SK-N-SH (cell line): ENCODE measurements around the gene CTXN3. TPM values are rescaled to one million over a fixed set of nuclear protein-coding genes. Genes with fewer than 3 reads are reported as not detected.

Experiments
- CTCF ChIA-PET: fragments of 300-600, 350-600 bp; formaldehyde crosslinking; extraction: SDS; loops from one replicate; lab custom pipeline; 2021; lab: Yijun Ruan, JAX
- POLR2A ChIA-PET: fragments of 350-600 bp; sonication (Branson Sonifier 250); formaldehyde crosslinking; extraction: SDS; loops from one replicate; lab custom pipeline; 2020; ENCODE audit warnings: antibody characterized with exemption, inconsistent platforms; lab: Yijun Ruan, JAX
- DNase-seq: peaks from one replicate; pipeline ENCODE4 v3.0.0; 2012
- H2AFZ ChIP-seq: fragments of 200-600 bp; sonication (generic); 2 replicates; pipeline ENCODE4 v1.8.1; 2016; ENCODE audit warnings: antibody characterized with exemption, mild to moderate bottlenecking, low read depth
- H3F3A ChIP-seq: fragments of 200-600 bp; sonication (generic); replicated peaks from 2 replicates; pipeline ENCODE3; 2016; ENCODE audit warnings: antibody characterized with exemption, mild to moderate bottlenecking; ENCODE audit not compliant: insufficient read depth
- H3K27ac ChIP-seq, 2 experiments: fragments of 200-500 bp in 1 of 2; fragments of 200-600 bp in 1 of 2; sonication (Bioruptor generic) in 1 of 2; sonication (generic), shearing (Covaris generic) in 1 of 2; 2 replicates each; pipeline versions ENCODE4 v1.5.1 to v1.6.1; 2014 to 2016; ENCODE audit warnings: low read depth in 2 of 2, inconsistent platforms in 1 of 2, low read length in 1 of 2, mild to moderate bottlenecking in 1 of 2, mixed read lengths in 1 of 2
- H3K27me3 ChIP-seq: fragments of 200-600 bp; sonication (generic), shearing (Covaris generic); 2 replicates; pipeline ENCODE4 v1.6.1; 2016; ENCODE audit warnings: mixed run types; ENCODE audit not compliant: insufficient read depth
- H3K36me3 ChIP-seq, 2 experiments: fragments of 200-500 bp in 1 of 2; fragments of 200-600 bp in 1 of 2; sonication (Bioruptor generic) in 1 of 2; sonication (generic) in 1 of 2; replicated peaks in 1 of 2; 2 replicates each; pipeline versions ENCODE3 to v1.5.1; 2014 to 2016; ENCODE audit warnings: low read length in 1 of 2, mild to moderate bottlenecking in 1 of 2; ENCODE audit not compliant: insufficient read depth in 2 of 2, control insufficient read depth in 1 of 2
- H3K4me1 ChIP-seq, 2 experiments: fragments of 200-500 bp in 1 of 2; fragments of 200-600 bp in 1 of 2; sonication (Bioruptor generic) in 1 of 2; sonication (generic), shearing (Covaris generic) in 1 of 2; 2 replicates each; pipeline versions ENCODE4 v1.5.1 to v1.6.1; 2014 to 2016; ENCODE audit warnings: low read depth in 1 of 2, low read length in 1 of 2, mixed run types in 1 of 2; ENCODE audit not compliant: insufficient read depth in 2 of 2, control insufficient read depth in 1 of 2
- H3K4me2 ChIP-seq: fragments of 200-600 bp; sonication (generic), shearing (Covaris generic); 2 replicates; pipeline ENCODE4 v1.6.1; 2017; ENCODE audit warnings: mixed run types
- H3K4me3 ChIP-seq, 2 experiments: fragments of 200-500 bp in 1 of 2; fragments of 200-600 bp in 1 of 2; sonication (Bioruptor generic) in 1 of 2; sonication (generic), shearing (Covaris generic) in 1 of 2; 2 replicates each; pipeline versions ENCODE4 v1.5.1 to v1.8.1; 2014 to 2016; ENCODE audit warnings: low read depth in 2 of 2, inconsistent platforms in 1 of 2, low read length in 1 of 2, mild to moderate bottlenecking in 1 of 2, mixed read lengths in 1 of 2, moderate library complexity in 1 of 2
- H3K79me2 ChIP-seq: fragments of 200-600 bp; sonication (generic); 2 replicates; pipeline ENCODE4 v1.8.1; 2017; ENCODE audit warnings: mild to moderate bottlenecking; ENCODE audit not compliant: insufficient read depth
- H3K9ac ChIP-seq: fragments of 200-600 bp; sonication (generic); 2 replicates; pipeline ENCODE4 v1.6.1; 2017; ENCODE audit warnings: mixed run types
- H3K9me2 ChIP-seq: fragments of 200-600 bp; sonication (generic); 2 replicates; pipeline ENCODE4 v1.6.1; 2017; ENCODE audit warnings: mixed run types
- H3K9me3 ChIP-seq: fragments of 200-600 bp; sonication (generic); 2 replicates; pipeline ENCODE4 v1.6.1; 2017; ENCODE audit warnings: mixed run types, mild to moderate bottlenecking, moderate library complexity
- H4K20me1 ChIP-seq: fragments of 200-600 bp; sonication (generic); 2 replicates; pipeline ENCODE4 v1.6.1; 2017; ENCODE audit warnings: mild to moderate bottlenecking, mixed run types; ENCODE audit not compliant: insufficient read depth
- CHD2 ChIP-seq: fragments of 150-350 bp; IDR thresholded peaks from 2 replicates; pipeline ENCODE4 v1.6.1; 2018; ENCODE audit warnings: low read length; ENCODE audit not compliant: partially characterized antibody
- CTCF ChIP-seq: fragments of 200-600 bp; sonication (generic); IDR thresholded peaks from 2 replicates; pipeline ENCODE4 v1.6.1; 2017; ENCODE audit warnings: antibody characterized with exemption, mild to moderate bottlenecking, moderate library complexity
- EP300 ChIP-seq, 2 experiments: IDR thresholded peaks; 2 replicates each; pipeline versions ENCODE4 v1.4.0 to v1.6.1; 2012; ENCODE audit warnings: borderline replicate concordance in 1 of 2, low read depth in 1 of 2, low read length in 1 of 2
- FOSL2 ChIP-seq: IDR thresholded peaks from 2 replicates; pipeline ENCODE4 v1.4.0; 2012; ENCODE audit warnings: low read depth, mild to moderate bottlenecking, moderate library complexity, borderline replicate concordance
- GABPA ChIP-seq: IDR thresholded peaks from 2 replicates; pipeline ENCODE4 v1.4.0; 2012; ENCODE audit warnings: low read depth, mild to moderate bottlenecking
- GATA2 ChIP-seq: sonication (generic); formaldehyde crosslinking; IDR thresholded peaks from 2 replicates; pipeline ENCODE4 v1.5.0; 2020; ENCODE audit warnings: mild to moderate bottlenecking, missing genetic modification reagents
- MEF2A ChIP-seq: IDR thresholded peaks from 2 replicates; pipeline ENCODE4 v1.4.0; 2012; ENCODE audit warnings: low read depth, borderline replicate concordance
- NFIC ChIP-seq: IDR thresholded peaks from 2 replicates; pipeline ENCODE4 v1.4.0; 2012; ENCODE audit warnings: borderline replicate concordance
- NRF1 ChIP-seq: IDR thresholded peaks from 2 replicates; pipeline ENCODE4 v1.6.1; 2012; ENCODE audit warnings: low read depth, mild to moderate bottlenecking, low read length
- PBX3 ChIP-seq: IDR thresholded peaks from 2 replicates; pipeline ENCODE4; 2012
- POLR2AphosphoS5 ChIP-seq: IDR thresholded peaks from 2 replicates; pipeline ENCODE4 v1.6.1; 2012; ENCODE audit warnings: low read depth, low read length
- REST ChIP-seq: IDR thresholded peaks from 2 replicates; pipeline ENCODE4 v1.6.1; 2012; ENCODE audit warnings: mild to moderate bottlenecking, low read depth, low read length, moderate library complexity
- RXRA ChIP-seq: IDR thresholded peaks from 2 replicates; pipeline ENCODE4 v1.4.0; 2012; ENCODE audit warnings: low read depth, mild to moderate bottlenecking, borderline replicate concordance
- SMC3 ChIP-seq: IDR thresholded peaks from 2 replicates; pipeline ENCODE4 v1.6.1; 2012; ENCODE audit warnings: low read depth, low read length, improper control_type of control experiment
- TCF12 ChIP-seq: IDR thresholded peaks from 2 replicates; pipeline ENCODE4 v1.4.0; 2012
- TEAD4 ChIP-seq: IDR thresholded peaks from 2 replicates; pipeline ENCODE4 v1.4.0; 2012; ENCODE audit warnings: mild to moderate bottlenecking, borderline replicate concordance; ENCODE audit not compliant: insufficient read depth
- USF1 ChIP-seq: IDR thresholded peaks from 2 replicates; pipeline ENCODE4 v1.4.0; 2012; ENCODE audit warnings: low read depth, borderline replicate concordance
- YY1 ChIP-seq: IDR thresholded peaks from 2 replicates; pipeline ENCODE4 v1.4.0; 2012; ENCODE audit warnings: low read depth, mild to moderate bottlenecking
- polyA plus RNA-seq, 3 experiments: library from polyadenylated mRNA; depleted of rRNA; stranded (reverse); fragments of >200 nt; gene quantifications; 2 replicates each; pipeline ENCODE4 v1.2.3, GENCODE V29; 2012

The CTXN3 gene
- polyA plus RNA-seq, 1 of the 3 experiments (the other 2 are of a cell fraction): not detected

GRCh38 chr5:127695346-127695745 is 46.5 kb downstream of the CTXN3 start:
- no peak for DNase-seq
- no peaks in the 10 kb centered on the region for H3K36me3 ChIP-seq
- H4K20me1 ChIP-seq: no peaks in the 10 kb centered on the region
- no peaks in the 10 kb centered on the region for H3K79me2 ChIP-seq
- no peak overlapping the region for H3K4me2 ChIP-seq
- TF ChIP-seq GATA2 (CRISPR knock-in tag): no peak
- no peak for TF ChIP-seq CHD2
- TF ChIP-seq MEF2A: no peak
- no peak for TF ChIP-seq RXRA
- no peak for TF ChIP-seq EP300 (IDR thresholded peaks at IDR 0.05; ENCODE audit: borderline replicate concordance in 1 of 2, low read depth in 1 of 2, low read length in 1 of 2)
- TF ChIP-seq REST: no peak
- no peak for TF ChIP-seq NFIC
- TF ChIP-seq CTCF: no peak
- no peak for TF ChIP-seq SMC3
- no peak for TF ChIP-seq USF1
- TF ChIP-seq TCF12: no peak
- TF ChIP-seq GABPA: no peak
- TF ChIP-seq YY1: no peak
- no peak for TF ChIP-seq POLR2AphosphoS5
- no peak for TF ChIP-seq PBX3
- TF ChIP-seq TEAD4: no peak
- TF ChIP-seq FOSL2: no peak
- no peak for TF ChIP-seq NRF1
- H2AFZ ChIP-seq: no peak overlapping the region
- H3K9ac ChIP-seq: no peak overlapping the region
- POLR2A ChIA-PET: no interaction called here
- CTCF ChIA-PET: no interaction called here
- H3K4me1 ChIP-seq: no peaks in the 10 kb centered on the region
- H3F3A ChIP-seq: peaks cover 10% of the 10 kb centered on the region
- no peak overlapping the region for H3K4me3 ChIP-seq
- H3K9me2 ChIP-seq: no peaks in the 10 kb centered on the region
- H3K27ac ChIP-seq: no peak overlapping the region
- H3K27me3 ChIP-seq: no peaks in the 10 kb centered on the region; the same call in 1 of the 2 replicates
- no peaks in the 10 kb centered on the region for H3K9me3 ChIP-seq
